Choroid plexus epithelial cell (primary cell): ENCODE data around the gene NRDE2.

Experiments used
- DNase-seq: peaks from one replicate; pipeline ENCODE4 v3.0.0-alpha.2; 2010; ENCODE audit warnings: low read depth
- H3K4me3 ChIP-seq: 2 replicates; pipeline ENCODE4 v1.5.1; 2011; ENCODE audit warnings: low read depth, mild to moderate bottlenecking, control low read depth, low read length, moderate library complexity
- CTCF ChIP-seq: conservative IDR thresholded peaks from 2 replicates; pipeline ENCODE4 v1.5.1; 2011; ENCODE audit warnings: low read depth, mild to moderate bottlenecking, control low read depth, inconsistent platforms, low read length, moderate library complexity

NRDE2 gene

GRCh38 chr14:90373887-90374286 is 42.1 kb upstream of the NRDE2 start:
- peak; percentile 52 for DNase-seq
- H3K4me3 ChIP-seq = no peak overlapping the region
- no peak for TF ChIP-seq CTCF

- H3K4me3 ChIP-seq = no peak overlapping the region
- TF ChIP-seq CTCF = peak; percentile 20
- peak; percentile 21 for DNase-seq
Observed at GRCh38 chr14:90368946-90369721, 37.4 kb upstream of the NRDE2 start.

- no peak overlapping the region for H3K4me3 ChIP-seq
- DNase-seq = no peak
- no peak for TF ChIP-seq CTCF
Observed at GRCh38 chr14:90362558-90362896, 30.8 kb upstream of the NRDE2 start.

GRCh38 chr14:90361865-90362557 is 30.3 kb upstream of the NRDE2 start:
- H3K4me3 ChIP-seq = no peak overlapping the region
- TF ChIP-seq CTCF = no peak
- DNase-seq = no peak

GRCh38 chr14:90358359-90358758 is 26.6 kb upstream of the NRDE2 start:
- DNase-seq = no peak
- H3K4me3 ChIP-seq = no peak overlapping the region
- TF ChIP-seq CTCF = no peak

GRCh38 chr14:90356925-90357324 is 25.2 kb upstream of the NRDE2 start:
- no peak for DNase-seq
- H3K4me3 ChIP-seq = no peak overlapping the region
- no peak for TF ChIP-seq CTCF
